HepG2 (cell line): ENCODE results near the gene PMEL. TPM values are rescaled to one million over a fixed set of nuclear protein-coding genes. Genes with fewer than 3 reads are reported as not detected.

Experiments
- FOXK2 ChIP-seq: fragments of 450-650 bp; IDR thresholded peaks from 2 replicates; pipeline ENCODE4 v1.6.1; 2016
- GLI4 ChIP-seq: sonication (generic); formaldehyde crosslinking; IDR thresholded peaks from 2 replicates; pipeline ENCODE4 v1.5.1; 2020; ENCODE audit warnings: missing genetic modification reagents, mild to moderate bottlenecking, moderate library complexity, borderline replicate concordance
- LCORL ChIP-seq, 2 experiments: fragments of 450-650 bp in 1 of 2; sonication (generic) in 1 of 2; formaldehyde crosslinking in 1 of 2; IDR thresholded peaks; 2 replicates each; pipeline versions ENCODE4 v1.5.0 to v1.6.1; 2017 to 2020; ENCODE audit warnings: antibody characterized with exemption in 1 of 2, missing genetic modification reagents in 1 of 2
- NAIF1 ChIP-seq: sonication (generic); formaldehyde crosslinking; IDR thresholded peaks from 2 replicates; pipeline ENCODE4 v1.5.0; 2020; ENCODE audit warnings: mild to moderate bottlenecking, missing genetic modification reagents, borderline replicate concordance
- NFKB2 ChIP-seq: sonication (generic); formaldehyde crosslinking; IDR thresholded peaks from 2 replicates; pipeline ENCODE4 v1.4.0; 2020; ENCODE audit warnings: missing genetic modification reagents, borderline replicate concordance
- PCBP1 ChIP-seq: fragments of 200-400 bp; formaldehyde crosslinking; IDR thresholded peaks from 2 replicates; pipeline ENCODE4 v1.6.1; 2017; ENCODE audit warnings: mild to moderate bottlenecking, low read depth, low read length, borderline replicate concordance
- SETDB1 ChIP-seq: sonication (generic); formaldehyde crosslinking; IDR thresholded peaks from 2 replicates; pipeline ENCODE4 v1.5.1; 2020; ENCODE audit warnings: missing genetic modification reagents, mild to moderate bottlenecking, borderline replicate concordance
- THAP11 ChIP-seq: IDR thresholded peaks from 2 replicates; pipeline ENCODE4 v1.6.1; 2016; ENCODE audit warnings: missing biosample characterization, missing genetic modification reagents
- XRCC5 ChIP-seq: fragments of 200-400 bp; formaldehyde crosslinking; optimal IDR thresholded peaks from 2 replicates; pipeline ENCODE3; 2017; ENCODE audit warnings: mild to moderate bottlenecking, low read length
- ZBTB20 ChIP-seq: sonication (generic); formaldehyde crosslinking; IDR thresholded peaks from 2 replicates; pipeline ENCODE4 v1.8.1; 2023; ENCODE audit warnings: missing genetic modification reagents, low read depth, mild to moderate bottlenecking, borderline replicate concordance
- ZNF30 ChIP-seq: sonication (generic); formaldehyde crosslinking; IDR thresholded peaks from 2 replicates; pipeline ENCODE4 v1.5.0; 2020; ENCODE audit warnings: mild to moderate bottlenecking, missing genetic modification reagents
- ZNF333 ChIP-seq: sonication (generic); formaldehyde crosslinking; IDR thresholded peaks from 2 replicates; pipeline ENCODE4 v1.4.0; 2020; ENCODE audit warnings: mild to moderate bottlenecking, missing genetic modification reagents, borderline replicate concordance
- ZNF567 ChIP-seq: sonication (generic); formaldehyde crosslinking; IDR thresholded peaks from 2 replicates; pipeline ENCODE4 v1.8.1; 2023; ENCODE audit warnings: mild to moderate bottlenecking, missing genetic modification reagents, borderline replicate concordance
- ZNF781 ChIP-seq: sonication (generic); formaldehyde crosslinking; IDR thresholded peaks from 2 replicates; pipeline ENCODE4 v1.5.1; 2020; ENCODE audit warnings: borderline replicate concordance, mild to moderate bottlenecking, missing genetic modification reagents; ENCODE audit errors: not compliant biosample characterization
- polyA plus RNA-seq, 8 experiments: library from polyadenylated mRNA; depleted of rRNA in 3 of 8; stranded (reverse) in 7 of 8; unstranded in 1 of 8; fragments of >200 nt; fragmentation: Illumina TruSeq in 4 of 8; extraction: Trizol in 4 of 8; gene quantifications; 2 replicates each; pipeline versions ENCODE4 v1.2.1 to v1.2.3, GENCODE V29; 2011 to 2016; ENCODE audit warnings: low read depth in 4 of 8, missing spikeins in 1 of 8, mixed read lengths in 1 of 8; ENCODE audit not compliant: insufficient read depth in 1 of 8
- total RNA-seq, 5 experiments: library from RNA; depleted of rRNA; stranded (reverse); fragments of >200 nt; fragmentation: Illumina TruSeq; extraction: Trizol; gene quantifications; 2 replicates each; pipeline ENCODE4 v1.2.3, GENCODE V29; 2016; ENCODE audit warnings: low read depth in 1 of 5
- TF ChIP-seq, protein P1 (sequence below): sonication (generic); formaldehyde crosslinking; conservative IDR thresholded peaks from 2 replicates; pipeline ENCODE4 v1.5.0; 2020; ENCODE audit warnings: missing genetic modification reagents
- TF ChIP-seq, protein P2 (sequence below): sonication (generic); formaldehyde crosslinking; IDR thresholded peaks from 2 replicates; pipeline ENCODE4 v1.9.0; 2021; ENCODE audit warnings: mild to moderate bottlenecking, missing genetic modification reagents
- TF ChIP-seq, protein P3 (sequence below): sonication (generic); formaldehyde crosslinking; IDR thresholded peaks from 2 replicates; pipeline ENCODE4 v1.4.0; 2020; ENCODE audit warnings: missing genetic modification reagents
- TF ChIP-seq, protein P4 (sequence below): sonication (generic); formaldehyde crosslinking; IDR thresholded peaks from 2 replicates; pipeline ENCODE4 v1.4.0; 2020; ENCODE audit warnings: missing genetic modification reagents

PMEL gene
- total and polyA plus RNA-seq, 2 of the 13 experiments (the other 11 are each of a cell fraction or from before 2014, with no cell fraction given) = 0.49 to 3.3 TPM

DNA sequence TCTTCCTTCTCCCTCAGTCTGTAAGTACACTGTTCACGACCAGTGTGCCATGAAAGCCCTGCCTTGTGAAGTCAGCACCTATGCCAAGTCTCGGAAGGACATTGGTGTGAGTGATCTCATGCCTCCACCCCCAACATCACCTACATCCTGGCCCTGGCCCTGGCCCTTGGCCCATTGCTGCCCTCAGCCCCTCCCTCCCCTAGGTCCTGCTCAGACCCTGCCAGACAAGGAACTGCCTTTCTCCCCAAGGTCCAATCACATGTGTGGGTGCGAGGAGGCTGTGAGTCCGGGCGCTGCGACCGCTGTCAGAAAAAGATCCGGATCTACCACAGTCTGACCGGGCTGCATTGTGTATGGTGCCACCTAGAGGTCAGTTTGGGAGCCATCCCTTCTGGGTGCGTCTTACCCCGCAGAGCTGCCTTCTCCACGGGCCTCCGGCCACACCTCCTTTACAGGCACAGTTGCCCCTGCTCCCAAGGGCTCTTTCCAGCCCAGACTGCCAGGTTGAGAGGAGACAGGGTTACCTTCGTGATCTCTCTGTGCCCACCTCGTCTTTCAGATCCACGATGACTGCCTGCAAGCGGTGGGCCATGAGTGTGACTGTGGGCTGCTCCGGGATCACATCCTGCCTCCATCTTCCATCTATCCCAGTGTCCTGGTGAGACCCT, 25.6 kb downstream of the PMEL start (continued):
- TF ChIP-seq, protein P1, sequence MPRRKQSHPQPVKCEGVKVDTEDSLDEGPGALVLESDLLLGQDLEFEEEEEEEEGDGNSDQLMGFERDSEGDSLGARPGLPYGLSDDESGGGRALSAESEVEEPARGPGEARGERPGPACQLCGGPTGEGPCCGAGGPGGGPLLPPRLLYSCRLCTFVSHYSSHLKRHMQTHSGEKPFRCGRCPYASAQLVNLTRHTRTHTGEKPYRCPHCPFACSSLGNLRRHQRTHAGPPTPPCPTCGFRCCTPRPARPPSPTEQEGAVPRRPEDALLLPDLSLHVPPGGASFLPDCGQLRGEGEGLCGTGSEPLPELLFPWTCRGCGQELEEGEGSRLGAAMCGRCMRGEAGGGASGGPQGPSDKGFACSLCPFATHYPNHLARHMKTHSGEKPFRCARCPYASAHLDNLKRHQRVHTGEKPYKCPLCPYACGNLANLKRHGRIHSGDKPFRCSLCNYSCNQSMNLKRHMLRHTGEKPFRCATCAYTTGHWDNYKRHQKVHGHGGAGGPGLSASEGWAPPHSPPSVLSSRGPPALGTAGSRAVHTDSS (CRISPR knock-in tag) = no peak
- no peak for TF ChIP-seq ZNF333 (CRISPR knock-in tag)
- no peak for TF ChIP-seq NAIF1 (CRISPR knock-in tag)
- peak; percentile 54; the same call in 1 of the 2 replicates for TF ChIP-seq THAP11 (CRISPR knock-in tag)
- TF ChIP-seq GLI4 (CRISPR knock-in tag) = no peak
- TF ChIP-seq, protein P2, sequence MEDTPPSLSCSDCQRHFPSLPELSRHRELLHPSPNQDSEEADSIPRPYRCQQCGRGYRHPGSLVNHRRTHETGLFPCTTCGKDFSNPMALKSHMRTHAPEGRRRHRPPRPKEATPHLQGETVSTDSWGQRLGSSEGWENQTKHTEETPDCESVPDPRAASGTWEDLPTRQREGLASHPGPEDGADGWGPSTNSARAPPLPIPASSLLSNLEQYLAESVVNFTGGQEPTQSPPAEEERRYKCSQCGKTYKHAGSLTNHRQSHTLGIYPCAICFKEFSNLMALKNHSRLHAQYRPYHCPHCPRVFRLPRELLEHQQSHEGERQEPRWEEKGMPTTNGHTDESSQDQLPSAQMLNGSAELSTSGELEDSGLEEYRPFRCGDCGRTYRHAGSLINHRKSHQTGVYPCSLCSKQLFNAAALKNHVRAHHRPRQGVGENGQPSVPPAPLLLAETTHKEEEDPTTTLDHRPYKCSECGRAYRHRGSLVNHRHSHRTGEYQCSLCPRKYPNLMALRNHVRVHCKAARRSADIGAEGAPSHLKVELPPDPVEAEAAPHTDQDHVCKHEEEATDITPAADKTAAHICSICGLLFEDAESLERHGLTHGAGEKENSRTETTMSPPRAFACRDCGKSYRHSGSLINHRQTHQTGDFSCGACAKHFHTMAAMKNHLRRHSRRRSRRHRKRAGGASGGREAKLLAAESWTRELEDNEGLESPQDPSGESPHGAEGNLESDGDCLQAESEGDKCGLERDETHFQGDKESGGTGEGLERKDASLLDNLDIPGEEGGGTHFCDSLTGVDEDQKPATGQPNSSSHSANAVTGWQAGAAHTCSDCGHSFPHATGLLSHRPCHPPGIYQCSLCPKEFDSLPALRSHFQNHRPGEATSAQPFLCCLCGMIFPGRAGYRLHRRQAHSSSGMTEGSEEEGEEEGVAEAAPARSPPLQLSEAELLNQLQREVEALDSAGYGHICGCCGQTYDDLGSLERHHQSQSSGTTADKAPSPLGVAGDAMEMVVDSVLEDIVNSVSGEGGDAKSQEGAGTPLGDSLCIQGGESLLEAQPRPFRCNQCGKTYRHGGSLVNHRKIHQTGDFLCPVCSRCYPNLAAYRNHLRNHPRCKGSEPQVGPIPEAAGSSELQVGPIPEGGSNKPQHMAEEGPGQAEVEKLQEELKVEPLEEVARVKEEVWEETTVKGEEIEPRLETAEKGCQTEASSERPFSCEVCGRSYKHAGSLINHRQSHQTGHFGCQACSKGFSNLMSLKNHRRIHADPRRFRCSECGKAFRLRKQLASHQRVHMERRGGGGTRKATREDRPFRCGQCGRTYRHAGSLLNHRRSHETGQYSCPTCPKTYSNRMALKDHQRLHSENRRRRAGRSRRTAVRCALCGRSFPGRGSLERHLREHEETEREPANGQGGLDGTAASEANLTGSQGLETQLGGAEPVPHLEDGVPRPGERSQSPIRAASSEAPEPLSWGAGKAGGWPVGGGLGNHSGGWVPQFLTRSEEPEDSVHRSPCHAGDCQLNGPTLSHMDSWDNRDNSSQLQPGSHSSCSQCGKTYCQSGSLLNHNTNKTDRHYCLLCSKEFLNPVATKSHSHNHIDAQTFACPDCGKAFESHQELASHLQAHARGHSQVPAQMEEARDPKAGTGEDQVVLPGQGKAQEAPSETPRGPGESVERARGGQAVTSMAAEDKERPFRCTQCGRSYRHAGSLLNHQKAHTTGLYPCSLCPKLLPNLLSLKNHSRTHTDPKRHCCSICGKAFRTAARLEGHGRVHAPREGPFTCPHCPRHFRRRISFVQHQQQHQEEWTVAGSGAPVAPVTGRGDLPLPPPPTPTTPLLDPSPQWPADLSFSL = no peak; the same call in 1 of the 2 replicates
- no peak for TF ChIP-seq ZBTB20 (CRISPR knock-in tag)
- TF ChIP-seq, protein P3, sequence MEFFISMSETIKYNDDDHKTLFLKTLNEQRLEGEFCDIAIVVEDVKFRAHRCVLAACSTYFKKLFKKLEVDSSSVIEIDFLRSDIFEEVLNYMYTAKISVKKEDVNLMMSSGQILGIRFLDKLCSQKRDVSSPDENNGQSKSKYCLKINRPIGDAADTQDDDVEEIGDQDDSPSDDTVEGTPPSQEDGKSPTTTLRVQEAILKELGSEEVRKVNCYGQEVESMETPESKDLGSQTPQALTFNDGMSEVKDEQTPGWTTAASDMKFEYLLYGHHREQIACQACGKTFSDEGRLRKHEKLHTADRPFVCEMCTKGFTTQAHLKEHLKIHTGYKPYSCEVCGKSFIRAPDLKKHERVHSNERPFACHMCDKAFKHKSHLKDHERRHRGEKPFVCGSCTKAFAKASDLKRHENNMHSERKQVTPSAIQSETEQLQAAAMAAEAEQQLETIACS = no peak
- TF ChIP-seq LCORL (IDR thresholded peaks at IDR 0.05) = no peak
- 0 out of 2 replicates have a peak, but pooled peaks have one; percentile 25 for TF ChIP-seq LCORL (CRISPR knock-in tag; IDR thresholded peaks at IDR 0.05)
- TF ChIP-seq ZNF30 (CRISPR knock-in tag) = no peak
- no peak for TF ChIP-seq FOXK2
- TF ChIP-seq SETDB1 = no peak
- TF ChIP-seq XRCC5 = peak; percentile 77
- TF ChIP-seq ZNF567 = no peak
- peak; percentile 69; the same call in 1 of the 2 replicates for TF ChIP-seq NFKB2 (CRISPR knock-in tag)
- no peak for TF ChIP-seq PCBP1
- TF ChIP-seq, protein P4, sequence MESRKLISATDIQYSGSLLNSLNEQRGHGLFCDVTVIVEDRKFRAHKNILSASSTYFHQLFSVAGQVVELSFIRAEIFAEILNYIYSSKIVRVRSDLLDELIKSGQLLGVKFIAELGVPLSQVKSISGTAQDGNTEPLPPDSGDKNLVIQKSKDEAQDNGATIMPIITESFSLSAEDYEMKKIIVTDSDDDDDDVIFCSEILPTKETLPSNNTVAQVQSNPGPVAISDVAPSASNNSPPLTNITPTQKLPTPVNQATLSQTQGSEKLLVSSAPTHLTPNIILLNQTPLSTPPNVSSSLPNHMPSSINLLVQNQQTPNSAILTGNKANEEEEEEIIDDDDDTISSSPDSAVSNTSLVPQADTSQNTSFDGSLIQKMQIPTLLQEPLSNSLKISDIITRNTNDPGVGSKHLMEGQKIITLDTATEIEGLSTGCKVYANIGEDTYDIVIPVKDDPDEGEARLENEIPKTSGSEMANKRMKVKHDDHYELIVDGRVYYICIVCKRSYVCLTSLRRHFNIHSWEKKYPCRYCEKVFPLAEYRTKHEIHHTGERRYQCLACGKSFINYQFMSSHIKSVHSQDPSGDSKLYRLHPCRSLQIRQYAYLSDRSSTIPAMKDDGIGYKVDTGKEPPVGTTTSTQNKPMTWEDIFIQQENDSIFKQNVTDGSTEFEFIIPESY = no peak
- no peak for TF ChIP-seq ZNF781
